ENCODE data around the gene TXNDC2. TPM values are rescaled to one million over a fixed set of nuclear protein-coding genes. Genes with fewer than 3 reads are reported as not detected.
A peak's percentile ranks its signal among the peaks of the same experiment; 100 is the strongest.

Gene TXNDC2
- total RNA-seq, 1 donor, result 0.36 TPM

DNA sequence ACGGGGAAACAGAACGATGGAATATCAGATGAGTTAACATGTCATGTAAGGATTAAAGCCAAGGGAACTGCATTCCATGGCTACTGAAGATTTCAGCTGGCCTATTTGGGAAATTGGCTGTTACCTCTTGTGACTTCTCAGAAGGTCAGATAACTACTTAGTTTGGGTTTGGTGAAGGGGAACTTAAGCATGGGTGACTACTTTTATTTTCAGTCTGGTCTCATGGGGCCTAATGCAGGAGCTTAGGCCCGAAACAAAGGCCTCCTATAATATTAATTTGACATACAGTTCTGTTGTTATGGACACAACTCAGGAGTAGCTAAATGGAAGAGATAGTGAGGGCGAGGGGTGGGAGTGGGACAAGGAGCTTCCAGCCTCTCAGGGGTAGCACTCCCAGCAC lies 44.0 kb upstream of the TXNDC2 start:
- no peaks in the 10 kb centered on the region for H3K36me3 ChIP-seq (ENCODE audit: insufficient read depth, low read length)
- H3K27me3 ChIP-seq (ENCODE audit: insufficient read depth, low read length), result no peaks in the 10 kb centered on the region
- TF ChIP-seq, protein P1, sequence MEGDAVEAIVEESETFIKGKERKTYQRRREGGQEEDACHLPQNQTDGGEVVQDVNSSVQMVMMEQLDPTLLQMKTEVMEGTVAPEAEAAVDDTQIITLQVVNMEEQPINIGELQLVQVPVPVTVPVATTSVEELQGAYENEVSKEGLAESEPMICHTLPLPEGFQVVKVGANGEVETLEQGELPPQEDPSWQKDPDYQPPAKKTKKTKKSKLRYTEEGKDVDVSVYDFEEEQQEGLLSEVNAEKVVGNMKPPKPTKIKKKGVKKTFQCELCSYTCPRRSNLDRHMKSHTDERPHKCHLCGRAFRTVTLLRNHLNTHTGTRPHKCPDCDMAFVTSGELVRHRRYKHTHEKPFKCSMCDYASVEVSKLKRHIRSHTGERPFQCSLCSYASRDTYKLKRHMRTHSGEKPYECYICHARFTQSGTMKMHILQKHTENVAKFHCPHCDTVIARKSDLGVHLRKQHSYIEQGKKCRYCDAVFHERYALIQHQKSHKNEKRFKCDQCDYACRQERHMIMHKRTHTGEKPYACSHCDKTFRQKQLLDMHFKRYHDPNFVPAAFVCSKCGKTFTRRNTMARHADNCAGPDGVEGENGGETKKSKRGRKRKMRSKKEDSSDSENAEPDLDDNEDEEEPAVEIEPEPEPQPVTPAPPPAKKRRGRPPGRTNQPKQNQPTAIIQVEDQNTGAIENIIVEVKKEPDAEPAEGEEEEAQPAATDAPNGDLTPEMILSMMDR (IDR thresholded peaks at IDR 0.05; ENCODE audit: extremely low read depth, low read depth, low read length), result no peak
- peaks cover 8% of the 10 kb centered on the region for H3K4me1 ChIP-seq (ENCODE audit: insufficient read depth, low read length)
- H3K27ac ChIP-seq (ENCODE audit: low read depth, low read length), result no peak overlapping the region
- peaks cover 6% of the 10 kb centered on the region for H3K79me2 ChIP-seq (ENCODE audit: insufficient read depth, low read length)
- no peaks in the 10 kb centered on the region for H4K20me1 ChIP-seq (ENCODE audit: insufficient read depth, low read length)
- no peak overlapping the region for H2AFZ ChIP-seq (ENCODE audit: low read length)
- DNase-seq (ENCODE audit: insufficient read length, low spot score, missing footprints), result peak; percentile 30
- H3K4me3 ChIP-seq (ENCODE audit: insufficient read depth, low read length), result no peak overlapping the region
- H3K9me3 ChIP-seq (ENCODE audit: low read depth, low read length), result no peaks in the 10 kb centered on the region
- H3K4me2 ChIP-seq (ENCODE audit: insufficient read depth, low read length), result no peak overlapping the region

GRCh38 chr18:9842448-9842847 lies 43.3 kb upstream of the TXNDC2 start:
- TF ChIP-seq, protein P1 (IDR thresholded peaks at IDR 0.05; ENCODE audit: extremely low read depth, low read depth, low read length), result no peak
- H3K4me1 ChIP-seq (ENCODE audit: insufficient read depth, low read length), result peaks cover 11% of the 10 kb centered on the region
- H3K4me2 ChIP-seq (ENCODE audit: insufficient read depth, low read length), result no peak overlapping the region
- no peak overlapping the region for H3K4me3 ChIP-seq (ENCODE audit: insufficient read depth, low read length)
- no peak for DNase-seq (ENCODE audit: insufficient read length, low spot score, missing footprints)
- H3K27ac ChIP-seq (ENCODE audit: low read depth, low read length), result no peak overlapping the region
- no peaks in the 10 kb centered on the region for H3K9me3 ChIP-seq (ENCODE audit: low read depth, low read length)
- peaks cover 1% of the 10 kb centered on the region for H3K36me3 ChIP-seq (ENCODE audit: insufficient read depth, low read length)
- no peaks in the 10 kb centered on the region for H3K27me3 ChIP-seq (ENCODE audit: insufficient read depth, low read length)
- no peaks in the 10 kb centered on the region for H4K20me1 ChIP-seq (ENCODE audit: insufficient read depth, low read length)
- H2AFZ ChIP-seq (ENCODE audit: low read length), result no peak overlapping the region
- H3K79me2 ChIP-seq (ENCODE audit: insufficient read depth, low read length), result peaks cover 4% of the 10 kb centered on the region

DNA sequence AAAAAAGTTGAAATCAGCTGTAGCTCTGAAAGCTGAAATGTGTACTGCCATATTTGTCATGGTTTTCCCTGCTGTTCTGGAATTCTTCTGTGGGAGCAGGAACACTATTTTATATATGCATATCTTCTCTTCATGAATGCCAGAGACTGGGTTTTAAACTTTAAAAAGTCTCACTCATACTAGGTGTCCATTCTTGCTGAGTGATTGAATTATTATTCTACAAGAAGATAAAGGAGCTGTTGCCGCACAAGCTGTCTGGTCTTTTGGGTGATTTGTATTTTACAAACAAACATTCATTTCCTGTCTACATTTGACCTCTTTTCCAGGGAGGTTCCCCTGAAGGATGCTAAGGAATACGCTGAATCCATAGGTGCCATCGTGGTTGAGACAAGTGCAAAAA lies 40.5 kb upstream of the TXNDC2 start:
- Histone ChIP-seq H3K4me1 (ENCODE audit: insufficient read depth, low read length) (peaks cover 22% of the 10 kb centered on the region), H3K4me3 (ENCODE audit: insufficient read depth, low read length) (no peak overlapping the region), H3K27me3 (ENCODE audit: insufficient read depth, low read length) (no peaks in the 10 kb centered on the region), H3K36me3 (ENCODE audit: insufficient read depth, low read length) (peaks cover 9% of the 10 kb centered on the region), H3K4me2 (ENCODE audit: insufficient read depth, low read length) (no peak overlapping the region), H3K27ac (ENCODE audit: low read depth, low read length) (no peak overlapping the region), H4K20me1 (ENCODE audit: insufficient read depth, low read length) (no peaks in the 10 kb centered on the region), H3K79me2 (ENCODE audit: insufficient read depth, low read length) (peaks cover 4% of the 10 kb centered on the region), H2AFZ (ENCODE audit: low read length) (no peak overlapping the region), H3K9me3 (ENCODE audit: low read depth, low read length) (no peaks in the 10 kb centered on the region)
- peak; percentile 29 for DNase-seq (ENCODE audit: insufficient read length, low spot score, missing footprints)
- TF ChIP-seq, protein P1 (IDR thresholded peaks at IDR 0.05; ENCODE audit: extremely low read depth, low read depth, low read length), result no peak

GRCh38 chr18:9846162-9846925 lies 39.4 kb upstream of the TXNDC2 start:
- H3K9me3 ChIP-seq (ENCODE audit: low read depth, low read length), result no peaks in the 10 kb centered on the region
- no peak overlapping the region for H2AFZ ChIP-seq (ENCODE audit: low read length)
- no peaks in the 10 kb centered on the region for H3K27me3 ChIP-seq (ENCODE audit: insufficient read depth, low read length)
- H4K20me1 ChIP-seq (ENCODE audit: insufficient read depth, low read length), result no peaks in the 10 kb centered on the region
- H3K79me2 ChIP-seq (ENCODE audit: insufficient read depth, low read length), result peaks cover 4% of the 10 kb centered on the region
- H3K4me1 ChIP-seq (ENCODE audit: insufficient read depth, low read length), result peaks cover 22% of the 10 kb centered on the region
- TF ChIP-seq, protein P1 (IDR thresholded peaks at IDR 0.05; ENCODE audit: extremely low read depth, low read depth, low read length), result no peak
- DNase-seq (ENCODE audit: insufficient read length, low spot score, missing footprints), result no peak
- peaks cover 9% of the 10 kb centered on the region for H3K36me3 ChIP-seq (ENCODE audit: insufficient read depth, low read length)
- H3K27ac ChIP-seq (ENCODE audit: low read depth, low read length), result peak overlapping the region; percentile 3
- H3K4me3 ChIP-seq (ENCODE audit: insufficient read depth, low read length), result no peak overlapping the region
- peak overlapping the region; percentile 52 for H3K4me2 ChIP-seq (ENCODE audit: insufficient read depth, low read length)
